Activated CD4-positive, CD25-positive, alpha-beta regulatory T cell (primary cell): ENCODE data around the gene CA4.
"Not testable (repeated sequence)": the region's sequence is repeated elsewhere in the genome, so short reads cannot be mapped to it uniquely, and the experiment has no call there.

ENCODE experiments used
- DNase-seq, 4 experiments: peaks; one replicate each; lab custom pipeline; 2025; lab: John Stamatoyannopoulos, UW

Gene CA4

DNA sequence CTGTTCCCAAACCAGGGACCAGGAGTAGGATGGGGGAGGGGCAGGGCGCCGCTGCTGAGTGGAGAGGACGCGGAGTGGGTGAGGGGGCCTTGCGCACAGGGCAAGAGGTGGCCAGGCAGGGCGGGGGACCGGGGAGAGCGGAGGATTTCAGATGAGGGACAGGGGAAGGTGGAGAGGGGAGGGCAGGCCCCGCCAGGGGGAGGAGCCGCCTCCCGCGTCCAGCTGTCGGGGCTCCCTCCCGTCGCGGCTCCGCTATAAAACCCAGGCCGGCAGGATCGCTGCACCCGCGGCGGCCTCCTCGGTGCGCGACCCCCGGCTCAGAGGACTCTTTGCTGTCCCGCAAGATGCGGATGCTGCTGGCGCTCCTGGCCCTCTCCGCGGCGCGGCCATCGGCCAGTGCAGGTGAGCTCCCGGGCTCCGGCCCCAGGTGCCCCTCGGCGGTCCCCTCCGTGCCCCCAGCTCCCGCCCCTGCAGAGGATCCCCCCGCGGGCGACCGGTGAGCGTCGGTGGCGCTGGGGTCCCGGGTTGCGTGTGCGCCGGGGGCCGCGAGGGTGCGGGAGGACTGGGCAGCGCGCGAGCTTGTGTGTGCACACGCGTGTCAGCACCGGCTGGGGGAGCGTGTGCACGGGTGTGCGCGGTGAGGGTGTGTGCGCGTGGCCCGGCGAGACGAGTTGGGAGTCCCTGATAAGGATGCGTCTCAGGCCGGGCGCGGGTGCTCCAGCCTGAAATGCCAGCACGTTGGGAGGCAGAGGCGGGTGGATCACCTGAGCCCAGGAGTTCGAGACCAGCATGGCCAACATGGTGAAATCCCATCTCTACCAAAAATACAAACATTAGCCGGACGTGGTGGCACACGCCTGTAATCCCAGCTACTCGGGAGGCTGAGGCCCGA lies at the start of gene CA4:
Gene CA4 (plus strand): TSS at position 283 of the 892 bp plus-strand sequence. CDS start 62 bp downstream, at position 345.
- no peak for DNase-seq

- DNase-seq, result not testable (repeated sequence)
Observed at GRCh38 chr17:60100577-60100976, 49.2 kb upstream of the CA4 start.

GRCh38 chr17:60102015-60102631 lies 47.6 kb upstream of the CA4 start:
- not testable (repeated sequence) for DNase-seq

GRCh38 chr17:60102632-60103096 lies 47.1 kb upstream of the CA4 start:
- DNase-seq, result no peak

DNA sequence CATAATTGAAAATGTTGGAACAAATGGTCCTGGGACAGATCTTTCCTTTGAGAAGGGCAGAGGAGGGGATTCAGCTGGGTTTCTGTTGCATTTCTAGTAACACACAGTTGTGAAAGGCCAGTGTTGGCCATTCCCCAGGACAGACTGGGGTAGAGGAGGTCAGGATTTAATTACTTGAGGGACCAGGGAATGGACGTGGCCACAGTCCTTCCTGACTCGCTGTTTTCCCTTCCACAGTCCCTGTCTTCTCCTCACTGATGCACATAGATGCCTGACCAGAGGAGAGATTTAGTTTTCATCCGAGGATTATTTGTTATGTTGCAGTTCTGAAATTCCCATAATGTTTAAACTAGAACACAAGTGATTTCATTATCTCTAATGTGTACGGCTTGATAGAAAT lies 45.8 kb upstream of the CA4 start:
- no peak for DNase-seq

- DNase-seq, result no peak
Observed at GRCh38 chr17:60106340-60107059, 43.3 kb upstream of the CA4 start.

GRCh38 chr17:60107526-60108257 lies 42.1 kb upstream of the CA4 start:
- DNase-seq, result no peak

DNA sequence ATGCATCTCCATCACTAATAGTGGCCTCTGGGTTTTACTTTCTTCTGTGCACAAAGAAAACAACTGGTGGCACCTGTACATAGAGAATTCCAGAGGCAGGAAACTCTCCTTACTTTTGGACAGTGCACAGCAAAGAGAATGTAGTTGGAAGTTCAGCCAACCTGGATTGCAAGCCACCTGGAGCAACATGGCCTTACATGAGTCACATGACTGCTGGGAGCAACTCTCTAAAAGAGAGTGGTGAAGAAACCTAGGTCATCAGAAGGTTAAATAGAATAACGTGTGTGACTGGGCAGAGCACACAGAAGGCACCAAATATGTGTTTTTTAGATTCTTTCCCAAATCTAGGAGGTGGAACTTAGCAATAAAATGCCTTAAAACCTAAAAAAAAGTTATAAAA lies 41.5 kb upstream of the CA4 start:
- DNase-seq, result not testable (repeated sequence)

GRCh38 chr17:60108712-60109111 lies 41.1 kb upstream of the CA4 start:
- DNase-seq, result no peak

- no peak for DNase-seq
Observed at GRCh38 chr17:60109161-60109560, 40.6 kb upstream of the CA4 start.

GRCh38 chr17:60110586-60110985 lies 39.2 kb upstream of the CA4 start:
- DNase-seq, result no peak

GRCh38 chr17:60111661-60112060 lies 38.1 kb upstream of the CA4 start:
- not testable (repeated sequence) for DNase-seq

DNA sequence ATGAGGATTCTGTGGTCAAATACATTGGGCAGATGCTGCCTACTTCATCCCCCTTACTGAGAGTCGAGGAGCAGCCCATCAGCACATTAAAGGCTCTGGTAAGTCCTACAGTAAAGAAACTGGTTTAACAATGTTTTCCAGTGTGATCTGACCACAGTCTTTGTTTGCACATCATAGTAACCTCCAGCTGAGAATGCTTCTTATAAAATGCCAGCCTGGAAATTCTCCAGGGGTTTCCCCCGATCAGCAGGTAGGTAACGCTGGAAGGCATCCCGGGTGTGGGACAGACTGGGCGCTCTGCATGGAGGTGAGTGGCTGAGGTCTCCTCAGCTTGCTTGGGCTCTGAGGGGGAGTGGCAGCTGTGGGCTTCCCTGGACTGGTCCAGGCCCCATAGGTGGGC lies 34.4 kb upstream of the CA4 start:
- not testable (repeated sequence) for DNase-seq

GRCh38 chr17:60116196-60116595 lies 33.6 kb upstream of the CA4 start:
- not testable (repeated sequence) for DNase-seq

GRCh38 chr17:60119162-60119561 lies 30.6 kb upstream of the CA4 start:
- DNase-seq, result not testable (repeated sequence)

DNA sequence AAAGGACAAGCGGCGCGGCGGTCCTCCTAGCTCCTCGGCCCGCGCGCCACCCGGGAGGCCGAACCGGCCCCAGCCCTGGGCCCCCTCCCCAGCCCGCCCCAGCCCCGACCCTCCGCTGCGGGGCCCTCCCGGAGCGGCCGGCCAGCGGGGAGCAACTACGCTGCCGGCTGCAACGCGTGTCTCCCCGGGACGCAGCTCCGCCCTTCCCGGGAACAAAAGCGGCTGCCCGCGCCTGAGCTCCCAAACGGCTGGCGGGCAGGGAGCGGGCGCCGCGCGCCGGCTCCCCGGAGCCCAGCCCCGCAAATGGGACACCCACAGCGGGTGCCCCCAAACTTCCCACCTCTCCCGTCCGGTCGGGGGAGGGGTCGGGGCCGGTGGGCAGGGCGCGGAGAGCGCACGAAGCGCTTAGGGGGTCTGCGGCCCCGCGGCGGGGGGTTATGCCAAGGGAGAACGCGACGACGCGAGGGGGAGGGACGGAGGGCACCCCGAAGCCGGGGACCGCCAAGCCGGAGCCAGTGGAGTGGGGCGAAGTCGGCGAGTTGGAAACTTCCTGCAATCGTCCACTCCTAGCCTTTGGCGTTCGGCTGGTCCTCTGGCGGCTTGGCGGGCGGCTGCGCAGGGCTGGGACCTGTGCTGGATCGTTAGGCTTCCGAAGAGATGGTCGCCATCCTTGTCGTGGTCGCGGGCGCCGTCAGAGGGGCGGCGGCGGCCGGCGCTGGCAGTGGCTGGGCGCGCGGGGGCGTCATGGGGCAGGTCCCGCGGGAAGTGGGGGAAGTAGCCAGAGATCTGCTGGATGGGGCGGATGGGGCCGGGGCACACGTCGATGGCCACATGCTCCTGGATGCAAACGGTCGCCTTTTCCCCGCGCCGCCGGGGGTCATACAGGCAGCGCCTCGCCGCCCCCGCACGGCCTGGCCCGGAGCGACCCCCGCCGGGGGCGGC lies 29.7 kb upstream of the CA4 start:
- not testable (repeated sequence) for DNase-seq

- DNase-seq, result no peak
Observed at GRCh38 chr17:60127068-60128064, 22.4 kb upstream of the CA4 start.

DNA sequence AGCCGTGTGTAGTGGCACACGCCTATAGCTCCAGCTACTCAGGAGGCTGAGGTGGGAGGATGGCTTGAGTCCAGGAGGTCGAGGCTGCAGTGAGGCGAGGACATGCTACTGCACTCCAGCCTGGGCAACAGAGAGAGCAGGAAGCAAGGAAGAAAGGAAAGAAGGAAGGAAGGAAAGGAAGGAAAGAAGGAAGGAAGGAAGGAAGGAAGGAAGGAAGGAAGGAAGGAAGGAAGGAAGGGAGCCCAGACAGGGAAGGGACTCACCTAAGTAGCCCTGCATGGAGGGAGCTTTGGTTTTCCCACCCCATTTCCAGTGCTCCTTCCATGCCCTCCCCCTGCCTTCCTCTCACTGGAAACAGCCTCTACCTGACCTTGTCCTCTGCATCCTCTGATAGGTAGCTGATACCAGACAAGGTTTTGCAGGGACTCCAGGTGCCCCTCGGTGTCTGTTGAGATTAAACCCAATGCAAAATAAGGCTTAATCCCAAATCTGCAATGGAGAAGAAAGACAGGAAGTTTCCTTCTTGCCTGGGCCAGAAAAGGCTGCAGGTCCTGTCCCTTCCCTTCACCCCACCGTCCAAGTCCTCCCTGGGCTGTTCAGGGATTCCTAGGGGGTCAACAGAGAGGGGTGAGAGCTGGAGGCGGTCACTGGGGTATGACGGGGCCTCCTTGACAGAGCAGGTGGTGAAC lies 21.5 kb upstream of the CA4 start:
- DNase-seq, result no peak

DNA sequence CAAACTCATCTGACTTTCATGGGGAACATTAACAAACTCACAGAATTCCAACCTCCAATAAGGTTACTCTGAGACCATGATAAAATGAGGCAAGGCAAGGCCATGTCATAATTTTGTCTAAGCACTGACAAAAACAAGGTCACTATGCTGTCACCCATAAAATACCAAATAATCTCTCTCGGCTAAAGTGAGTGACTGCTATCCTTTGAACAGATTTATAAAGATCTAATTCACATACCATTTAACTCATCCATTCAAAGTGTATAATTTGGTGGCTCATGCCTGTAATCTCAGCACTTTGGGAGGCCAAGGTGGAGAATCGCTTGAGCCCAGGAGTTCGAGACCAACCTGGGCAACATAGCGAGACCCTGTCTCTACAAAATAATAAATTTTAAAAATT lies 20.6 kb upstream of the CA4 start:
- DNase-seq, result no peak
